ENCODE data around the gene ASB18. TPM values are rescaled to one million over a fixed set of nuclear protein-coding genes. Genes with fewer than 3 reads are reported as not detected.

The ASB18 gene
- total RNA-seq, 4 donors from 2014 or later, result not detected

DNA sequence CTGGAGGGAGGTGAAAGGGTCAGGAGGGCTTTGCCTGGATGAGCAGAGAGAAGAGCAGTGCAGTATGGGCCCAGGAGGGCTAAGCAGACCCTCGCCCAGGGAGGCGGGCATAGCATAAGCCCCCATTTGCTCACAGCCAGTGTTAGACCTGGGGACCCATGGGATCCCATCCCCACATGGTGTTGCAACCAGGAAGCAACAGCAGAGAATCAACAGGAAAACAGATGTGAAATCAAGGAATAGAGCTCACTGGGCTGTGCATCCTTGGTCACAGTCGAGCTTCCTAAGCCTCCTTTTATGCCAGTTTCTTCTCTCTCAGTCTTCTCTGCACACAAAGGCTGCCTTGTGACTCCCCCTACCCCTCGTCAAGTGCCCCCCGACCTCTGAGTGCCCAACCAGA, 19.9 kb downstream of the ASB18 start:
- H3K27ac ChIP-seq, result no peak overlapping the region
- no peaks in the 10 kb centered on the region for H3K36me3 ChIP-seq
- WGBS, 2 donors, result 48 to 71% methylated on average over 5 of the region's 5 CpGs
- no peak for TF ChIP-seq POLR2A (IDR thresholded peaks at IDR 0.05)
- no peak for TF ChIP-seq EP300 (IDR thresholded peaks at IDR 0.05)
- TF ChIP-seq CTCF (IDR thresholded peaks at IDR 0.05), result no peak
- no peaks in the 10 kb centered on the region for H3K9me3 ChIP-seq
- no peak for DNase-seq (ENCODE audit: low spot score in 2 of 2)
- H3K27me3 ChIP-seq, result peaks cover 0 to 20% of the 10 kb centered on the region in 2 donors
- no peaks in the 10 kb centered on the region for H3K4me1 ChIP-seq
- H3K4me3 ChIP-seq, result no peak overlapping the region

- WGBS, 2 donors, result 77 to 85% methylated on average over 8 of the region's 8 CpGs
- H3K27me3 ChIP-seq, result peaks cover 0 to 35% of the 10 kb centered on the region in 2 donors
Measured at GRCh38 chr2:236242057-236242495, 22.1 kb downstream of the ASB18 start.

GRCh38 chr2:236241181-236242056, 22.8 kb downstream of the ASB18 start:
- Histone ChIP-seq H3K4me1 (peaks cover 0 to 13% (median 0%) of the 10 kb centered on the region in 4 donors), H3K4me3 (no peak overlapping the region), H3K27ac (no peak overlapping the region), H3K27me3 (peaks cover 0 to 41% of the 10 kb centered on the region in 2 donors), H3K9me3 (no peaks in the 10 kb centered on the region), H3K36me3 (no peaks in the 10 kb centered on the region)
- no peak for DNase-seq (ENCODE audit: low spot score in 2 of 2)
- WGBS, 2 donors, result 86 to 88% methylated on average over 13 of the region's 13 CpGs
- no peak for TF ChIP-seq EP300 (IDR thresholded peaks at IDR 0.05)
- no peak for TF ChIP-seq POLR2A (IDR thresholded peaks at IDR 0.05)
- TF ChIP-seq CTCF (IDR thresholded peaks at IDR 0.05), result no peak

More at GRCh38 chr2:236242057-236242495, 22.1 kb downstream of the ASB18 start:
- Histone ChIP-seq H3K9me3 (no peaks in the 10 kb centered on the region), H3K27ac (no peak overlapping the region), H3K4me3 (no peak overlapping the region), H3K36me3 (no peaks in the 10 kb centered on the region), H3K4me1 (peaks cover 0 to 6% (median 0%) of the 10 kb centered on the region in 4 donors)
- DNase-seq (ENCODE audit: low spot score in 2 of 2), result no peak
- TF ChIP-seq CTCF (IDR thresholded peaks at IDR 0.05) (no peak), EP300 (IDR thresholded peaks at IDR 0.05) (no peak), POLR2A (IDR thresholded peaks at IDR 0.05) (no peak)

DNA sequence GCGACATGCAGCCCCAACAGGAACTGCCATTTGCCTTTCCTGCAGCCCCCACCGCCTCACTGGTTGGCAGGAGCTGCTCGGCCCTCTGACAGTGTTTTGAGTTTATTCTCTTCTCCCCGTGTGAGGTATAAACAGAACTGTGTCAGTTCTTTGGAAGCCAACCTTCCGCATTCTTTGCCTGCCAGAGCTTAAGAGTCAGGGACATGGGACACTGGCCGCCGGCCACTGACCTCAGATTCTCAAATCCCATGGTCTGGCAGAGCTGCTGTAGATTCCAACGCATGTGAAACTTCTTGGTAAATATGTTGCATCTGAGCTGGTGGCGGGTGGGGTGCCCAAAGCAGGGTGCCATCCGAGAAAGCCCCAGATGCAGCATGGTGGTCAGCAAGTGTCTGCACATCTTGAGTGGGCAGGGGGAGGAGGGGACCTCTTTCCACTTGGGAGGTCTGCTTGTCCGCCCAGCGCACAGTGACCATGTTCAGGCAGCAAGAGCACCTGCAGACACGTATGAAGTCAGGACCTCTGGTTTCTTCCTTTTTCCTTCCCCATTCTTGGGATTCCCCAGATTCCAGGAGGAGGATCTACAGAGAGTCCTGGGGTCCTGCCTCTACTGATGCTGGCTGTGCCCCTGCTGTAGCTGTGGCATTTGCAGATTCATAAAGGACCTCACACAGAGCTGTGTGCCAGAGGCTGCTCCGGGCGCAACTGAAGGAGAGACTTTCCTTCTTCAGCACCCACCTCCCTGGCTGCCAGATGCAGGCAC, 23.8 kb downstream of the ASB18 start:
- no peak for DNase-seq (ENCODE audit: low spot score in 2 of 2)
- no peak overlapping the region for H3K4me3 ChIP-seq
- H3K36me3 ChIP-seq, result no peaks in the 10 kb centered on the region
- H3K27ac ChIP-seq, result no peak overlapping the region
- WGBS, 2 donors, result 69 to 75% methylated on average over 15 of the region's 15 CpGs
- peaks cover 0 to 52% of the 10 kb centered on the region in 2 donors for H3K27me3 ChIP-seq
- H3K9me3 ChIP-seq, result no peaks in the 10 kb centered on the region
- no peak for TF ChIP-seq CTCF (IDR thresholded peaks at IDR 0.05)
- TF ChIP-seq EP300 (IDR thresholded peaks at IDR 0.05), result no peak
- TF ChIP-seq POLR2A (IDR thresholded peaks at IDR 0.05), result no peak
- peaks cover 0 to 17% (median 0%) of the 10 kb centered on the region in 4 donors for H3K4me1 ChIP-seq

Measured in tibial nerve (tissue), 4 donors.